ENCODE measurements around the gene CABLES1. TPM values are rescaled to one million over a fixed set of nuclear protein-coding genes. Genes with fewer than 3 reads are reported as not detected.
A peak's percentile ranks its signal among the peaks of the same experiment; 100 is the strongest.
"Not testable (repeated sequence)": the region's sequence is repeated elsewhere in the genome, so short reads cannot be mapped to it uniquely, and the experiment has no call there.

Gene CABLES1
- total RNA-seq, 2 donors from 2014 or later: 0.39 TPM; not detected in 1

- peaks cover 28 to 31% of the 10 kb centered on the region in 2 donors for H3K4me1 Mint-ChIP-seq (ENCODE audit: low read depth in 2 of 2)
- DNase-seq (ENCODE audit: low spot score) (no peak), ATAC-seq (no peak)
- no peaks in the 10 kb centered on the region for H3K36me3 Mint-ChIP-seq
- no peaks in the 10 kb centered on the region for H3K9me3 Mint-ChIP-seq
- no peak overlapping the region for H3K27ac Mint-ChIP-seq
- peaks cover 0 to 7% of the 10 kb centered on the region in 2 donors for H3K27me3 Mint-ChIP-seq
- no peak overlapping the region for H3K4me3 Mint-ChIP-seq
These were observed 121.9 kb downstream of the CABLES1 start for GRCh38 chr18:23257137-23257536.

DNA sequence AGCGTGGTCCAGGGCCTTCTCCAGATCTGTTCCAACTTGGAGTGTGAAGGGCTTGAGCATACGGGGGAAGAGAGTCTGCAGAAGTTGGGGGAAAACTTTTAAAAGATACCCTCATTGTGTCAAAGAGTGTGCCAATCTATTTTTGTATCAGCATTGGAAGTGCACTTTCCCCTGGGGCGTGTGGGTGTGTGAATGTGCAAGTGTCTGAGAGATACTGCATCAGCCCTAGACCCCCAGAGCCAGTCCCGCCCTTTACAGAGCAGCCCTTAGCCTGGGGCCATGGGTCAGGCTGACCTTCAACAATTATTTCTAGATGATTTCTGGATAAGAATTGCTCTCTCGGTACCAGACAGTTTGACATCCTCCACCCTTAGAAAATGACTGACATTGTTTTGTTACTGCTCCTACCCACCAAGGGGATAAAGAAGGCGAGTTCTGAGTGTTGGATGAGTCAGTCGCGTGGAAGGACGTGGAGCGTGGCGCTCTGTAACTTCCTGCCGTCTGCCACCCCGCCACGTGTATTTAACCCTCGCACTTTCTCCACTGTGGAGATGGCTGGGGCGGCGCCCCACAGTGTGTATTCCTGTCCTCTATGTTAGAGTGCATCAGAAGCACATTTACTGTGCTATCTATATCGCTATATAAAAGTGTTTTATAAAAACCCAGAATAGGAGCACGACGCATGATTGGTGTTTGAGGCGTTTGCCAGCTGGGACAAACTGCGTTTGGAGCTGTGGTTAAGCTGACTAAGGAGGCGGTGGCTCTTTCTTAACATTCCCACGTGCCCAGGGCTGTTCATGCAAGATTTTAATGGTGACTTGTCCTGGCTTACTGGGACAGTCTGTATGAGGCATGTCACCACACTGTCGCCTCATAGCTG, 122.6 kb downstream of the CABLES1 start:
- H3K9me3 Mint-ChIP-seq: no peaks in the 10 kb centered on the region
- no peak overlapping the region for H3K27ac Mint-ChIP-seq
- DNase-seq (ENCODE audit: low spot score) (no peak), ATAC-seq (peak; percentile 51 to 54)
- peaks cover 28 to 31% of the 10 kb centered on the region in 2 donors for H3K4me1 Mint-ChIP-seq (ENCODE audit: low read depth in 2 of 2)
- H3K27me3 Mint-ChIP-seq: peaks cover 0 to 7% of the 10 kb centered on the region in 2 donors
- H3K36me3 Mint-ChIP-seq: no peaks in the 10 kb centered on the region
- H3K4me3 Mint-ChIP-seq: no peak overlapping the region

GRCh38 chr18:23258566-23259469, 123.5 kb downstream of the CABLES1 start:
- Mint-ChIP-seq H3K4me1 (ENCODE audit: low read depth in 2 of 2) (peaks cover 28 to 31% of the 10 kb centered on the region in 2 donors), H3K27me3 (peaks cover 0 to 7% of the 10 kb centered on the region in 2 donors), H3K4me3 (peak overlapping the region; percentile 87), H3K9me3 (no peaks in the 10 kb centered on the region), H3K27ac (peak overlapping the region; percentile 64 to 66), H3K36me3 (no peaks in the 10 kb centered on the region)
- ATAC-seq (no peak), DNase-seq (ENCODE audit: low spot score) (no peak)

GRCh38 chr18:23259701-23260681, 124.7 kb downstream of the CABLES1 start:
- Mint-ChIP-seq H3K4me3 (peak overlapping the region; percentile 87), H3K36me3 (no peaks in the 10 kb centered on the region), H3K9me3 (no peaks in the 10 kb centered on the region), H3K27ac (peak overlapping the region; percentile 64 to 66), H3K27me3 (peaks cover 0 to 7% of the 10 kb centered on the region in 2 donors), H3K4me1 (ENCODE audit: low read depth in 2 of 2) (peaks cover 28 to 31% of the 10 kb centered on the region in 2 donors)
- ATAC-seq (peak; percentile 67 to 72), DNase-seq (ENCODE audit: low spot score) (no peak)

- Mint-ChIP-seq H3K4me3 (no peak overlapping the region), H3K4me1 (ENCODE audit: low read depth in 2 of 2) (peaks cover 28 to 31% of the 10 kb centered on the region in 2 donors), H3K9me3 (no peaks in the 10 kb centered on the region), H3K27me3 (peaks cover 0 to 7% of the 10 kb centered on the region in 2 donors), H3K27ac (no peak overlapping the region), H3K36me3 (no peaks in the 10 kb centered on the region)
- ATAC-seq: no peak
- no peak for DNase-seq (ENCODE audit: low spot score)
These were observed 125.8 kb downstream of the CABLES1 start for GRCh38 chr18:23260926-23261590.

DNA sequence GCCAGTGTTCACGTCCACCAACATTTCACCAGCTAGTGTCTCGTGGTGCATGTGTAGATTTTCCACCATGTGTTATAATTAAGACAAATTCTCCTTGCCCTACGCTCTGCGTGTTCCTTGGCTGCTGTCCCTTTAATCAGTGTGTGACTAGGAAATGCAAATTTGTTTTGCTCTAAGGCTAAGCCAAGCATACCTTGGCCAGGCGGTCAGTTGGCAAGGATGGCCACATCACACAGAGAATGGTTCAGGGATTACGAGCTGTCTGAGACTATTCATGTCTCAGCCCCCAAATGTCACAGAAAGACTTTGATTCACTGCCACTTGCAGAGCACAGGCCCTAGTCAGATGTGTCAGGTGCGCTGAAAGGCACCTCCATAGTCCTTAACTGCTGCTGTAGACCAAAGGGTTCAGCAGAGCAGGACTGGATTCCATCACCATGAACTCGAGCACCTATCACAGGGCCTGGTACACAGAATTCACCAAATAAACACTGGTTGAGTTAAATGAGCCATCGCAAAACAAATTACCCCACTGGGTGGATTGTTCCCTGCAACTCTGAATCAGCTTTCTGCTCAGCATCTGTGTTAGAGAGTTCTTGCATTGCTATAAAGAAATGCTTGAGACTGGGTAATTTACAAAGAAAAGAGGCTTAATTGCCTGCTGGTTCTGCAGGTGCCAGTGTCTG, 128.4 kb downstream of the CABLES1 start:
- Mint-ChIP-seq H3K27me3 (peaks cover 0 to 2% of the 10 kb centered on the region in 2 donors), H3K9me3 (no peaks in the 10 kb centered on the region), H3K36me3 (peaks cover 4% of the 10 kb centered on the region), H3K4me3 (no peak overlapping the region), H3K27ac (no peak overlapping the region), H3K4me1 (ENCODE audit: low read depth in 2 of 2) (peaks cover 34 to 38% of the 10 kb centered on the region in 2 donors)
- no peak for ATAC-seq
- DNase-seq (ENCODE audit: low spot score): no peak

DNA sequence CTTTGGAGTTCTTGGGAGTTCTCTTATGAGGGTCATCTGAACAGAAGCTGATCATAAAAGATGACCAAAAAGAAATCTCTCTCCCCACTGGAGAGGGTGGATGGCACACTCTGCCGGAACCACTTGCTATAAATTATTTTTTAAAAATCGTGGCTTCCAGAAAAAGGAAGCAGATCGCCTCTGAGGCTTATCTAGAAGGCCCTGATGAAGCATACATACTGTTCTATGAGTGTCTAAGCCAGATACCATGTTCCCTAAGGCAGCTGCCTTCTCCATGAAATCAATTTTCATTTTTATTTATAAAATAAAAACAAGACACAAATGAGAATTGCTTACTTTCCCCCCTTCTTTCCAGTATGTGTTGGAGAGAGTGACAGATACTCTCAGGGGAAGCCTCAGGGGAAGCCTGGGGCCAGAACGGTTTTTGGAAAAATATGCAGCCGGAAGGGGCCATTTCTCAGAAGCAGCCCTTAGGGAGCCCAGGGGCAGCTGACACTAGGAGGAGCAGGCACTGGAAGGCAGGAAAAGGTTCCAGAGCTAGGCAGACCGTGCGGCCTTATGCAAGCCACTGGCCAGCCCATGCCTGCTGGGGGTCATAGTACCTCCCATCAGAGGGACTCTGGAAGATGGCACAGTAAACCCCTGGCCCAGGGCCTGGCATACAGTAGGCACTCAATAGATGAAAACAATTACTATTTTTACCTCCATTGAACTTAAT, 130.6 kb downstream of the CABLES1 start:
- no peak for ATAC-seq
- Mint-ChIP-seq H3K27ac (no peak overlapping the region), H3K9me3 (peaks cover 8% of the 10 kb centered on the region)

GRCh38 chr18:23266717-23267446, 131.6 kb downstream of the CABLES1 start:
- peaks cover 23 to 25% of the 10 kb centered on the region in 2 donors for H3K4me1 Mint-ChIP-seq (ENCODE audit: low read depth in 2 of 2)
- no peaks in the 10 kb centered on the region for H3K27me3 Mint-ChIP-seq
- peak; percentile 64 for DNase-seq (ENCODE audit: low spot score)
- peaks cover 20% of the 10 kb centered on the region for H3K36me3 Mint-ChIP-seq
- peaks cover 11% of the 10 kb centered on the region for H3K9me3 Mint-ChIP-seq
- H3K27ac Mint-ChIP-seq: peak overlapping the region; percentile 14 to 26
- peak; percentile 67 to 84 for ATAC-seq
- H3K4me3 Mint-ChIP-seq: peak overlapping the region; percentile 62

More for the DNA sequence above, 130.6 kb downstream of the CABLES1 start:
- DNase-seq (ENCODE audit: low spot score): no peak
- no peaks in the 10 kb centered on the region for H3K27me3 Mint-ChIP-seq
- peaks cover 14% of the 10 kb centered on the region for H3K36me3 Mint-ChIP-seq
- H3K4me3 Mint-ChIP-seq: no peak overlapping the region
- H3K4me1 Mint-ChIP-seq (ENCODE audit: low read depth in 2 of 2): peaks cover 23 to 24% of the 10 kb centered on the region in 2 donors

DNA sequence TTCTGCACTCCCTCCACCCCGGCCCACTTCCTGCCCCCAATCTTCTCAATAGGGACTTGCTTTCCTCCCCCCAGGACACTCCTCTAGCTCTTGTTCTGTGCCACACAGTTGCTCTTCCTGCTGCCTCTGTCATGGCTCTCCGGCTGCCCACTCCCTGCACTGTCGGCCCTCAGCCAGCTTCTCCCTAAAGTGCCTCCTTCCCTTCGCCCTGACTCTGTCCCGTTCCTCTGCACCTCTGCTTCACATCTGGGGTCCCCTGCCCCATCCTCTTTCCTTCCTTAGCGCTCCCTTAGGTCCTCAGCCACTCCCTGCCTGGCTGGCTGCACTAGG, 132.1 kb downstream of the CABLES1 start:
- Mint-ChIP-seq H3K27me3 (no peaks in the 10 kb centered on the region), H3K4me1 (ENCODE audit: low read depth in 2 of 2) (peaks cover 23 to 27% of the 10 kb centered on the region in 2 donors), H3K4me3 (peak overlapping the region; percentile 62), H3K27ac (peak overlapping the region; percentile 14 to 26), H3K36me3 (peaks cover 20% of the 10 kb centered on the region), H3K9me3 (peaks cover 11% of the 10 kb centered on the region)
- ATAC-seq: no peak
- DNase-seq (ENCODE audit: low spot score): no peak

GRCh38 chr18:23268641-23269040, 133.4 kb downstream of the CABLES1 start:
- no peaks in the 10 kb centered on the region for H3K27me3 Mint-ChIP-seq
- peaks cover 20% of the 10 kb centered on the region for H3K36me3 Mint-ChIP-seq
- no peak for ATAC-seq
- DNase-seq (ENCODE audit: low spot score): no peak
- peaks cover 11% of the 10 kb centered on the region for H3K9me3 Mint-ChIP-seq
- H3K4me1 Mint-ChIP-seq (ENCODE audit: low read depth in 2 of 2): peaks cover 23 to 34% of the 10 kb centered on the region in 2 donors
- H3K4me3 Mint-ChIP-seq: no peak overlapping the region
- no peak overlapping the region for H3K27ac Mint-ChIP-seq

GRCh38 chr18:23269068-23269467, 133.8 kb downstream of the CABLES1 start:
- ATAC-seq: peak in 1 of 2 donors; percentile 37
- not testable (repeated sequence) for H3K27me3 Mint-ChIP-seq; H3K27ac Mint-ChIP-seq; DNase-seq (ENCODE audit: low spot score)
- peaks cover 11% of the 10 kb centered on the region for H3K9me3 Mint-ChIP-seq
- peaks cover 23 to 34% of the 10 kb centered on the region in 2 donors for H3K4me1 Mint-ChIP-seq (ENCODE audit: low read depth in 2 of 2)
- peaks cover 20% of the 10 kb centered on the region for H3K36me3 Mint-ChIP-seq
- peak overlapping the region; percentile 33 for H3K4me3 Mint-ChIP-seq

Measured in natural killer cell treated with Interleukin-12 subunit alpha and Interleukin-12 subunit beta and Interleukin-15 and Interleukin-18, amount 100 ng/mL, for 72 hours (primary cell).